Naive thymus-derived CD4-positive, alpha-beta T cell (primary cell): Measurements from ENCODE around the gene PDZD2. TPM values are rescaled to one million over a fixed set of nuclear protein-coding genes. Genes with fewer than 3 reads are reported as not detected.

Experiments used
- ATAC-seq: fragments of 150-1000 bp; cut with Tn5 transposase; 2 replicates; pipeline ENCODE4 v1.10.0; 2021; ENCODE audit warnings: mild to moderate bottlenecking, moderate library complexity
- CTCF ChIA-PET: fragments of 350-600 bp; sonication (Branson Sonifier 250); formaldehyde crosslinking; loops from one replicate; lab custom pipeline; 2021; ENCODE audit warnings: antibody characterized with exemption; lab: Charles Lee
- POLR2A ChIA-PET: fragments of 350-600 bp; sonication (Branson Sonifier 250); formaldehyde crosslinking; loops from one replicate; lab custom pipeline; 2021; ENCODE audit warnings: antibody characterized with exemption, inconsistent platforms; lab: Charles Lee
- DNase-seq, 9 donors: peaks; one replicate each; pipeline versions ENCODE4 v3.0.0 to v3.0.0-alpha.2; 2020 to 2022; ENCODE audit warnings: mixed read lengths in 1 of 9
- H3K27ac ChIP-seq: one replicate; pipeline ENCODE4 v1.7.0; 2013; ENCODE audit warnings: mild to moderate bottlenecking, low read depth, low read length, moderate library complexity
- H3K27me3 ChIP-seq, 2 donors: one replicate each; pipeline ENCODE4 v1.7.0; 2013; ENCODE audit warnings: low read length in 2 of 2, mild to moderate bottlenecking in 2 of 2, moderate library complexity in 2 of 2; ENCODE audit not compliant: control insufficient read depth in 2 of 2, insufficient read depth in 2 of 2
- H3K36me3 ChIP-seq, 3 experiments: 1 replicate in 2 of 3; 2 replicates in 1 of 3; pipeline ENCODE4 v1.7.0; 2013; ENCODE audit warnings: low read length in 3 of 3, mild to moderate bottlenecking in 3 of 3, moderate library complexity in 1 of 3; ENCODE audit not compliant: insufficient read depth in 3 of 3, control insufficient read depth in 2 of 3
- H3K4me1 ChIP-seq, 2 donors: one replicate each; pipeline ENCODE4 v1.7.0; 2013; ENCODE audit warnings: low read length in 2 of 2, mild to moderate bottlenecking in 2 of 2, moderate library complexity in 1 of 2; ENCODE audit not compliant: control insufficient read depth in 2 of 2, insufficient read depth in 2 of 2
- H3K4me3 ChIP-seq: 2 replicates; pipeline ENCODE4 v1.7.0; 2013; ENCODE audit warnings: mild to moderate bottlenecking, low read length
- H3K9me3 ChIP-seq, 3 experiments: 1 replicate in 2 of 3; 2 replicates in 1 of 3; pipeline ENCODE4 v1.7.0; 2013; ENCODE audit warnings: low read length in 3 of 3; ENCODE audit not compliant: control insufficient read depth in 2 of 3
- H3K27ac Mint-ChIP-seq, 9 donors: one replicate each; pipeline ENCODE4 v1.8.0; 2020 to 2022; ENCODE audit warnings: mixed read lengths in 9 of 9, mild to moderate bottlenecking in 8 of 9, moderate library complexity in 5 of 9, inconsistent platforms in 2 of 9
- H3K27me3 Mint-ChIP-seq, 5 donors: one replicate each; pipeline ENCODE4 v1.8.0; 2021 to 2022; ENCODE audit warnings: mixed read lengths in 5 of 5, mild to moderate bottlenecking in 1 of 5
- H3K36me3 Mint-ChIP-seq, 5 donors: one replicate each; pipeline ENCODE4 v1.8.0; 2020 to 2022; ENCODE audit warnings: mixed read lengths in 5 of 5, mild to moderate bottlenecking in 3 of 5, inconsistent platforms in 1 of 5
- H3K4me1 Mint-ChIP-seq, 7 donors: one replicate each; pipeline ENCODE4 v1.8.0; 2020 to 2022; ENCODE audit warnings: mixed read lengths in 7 of 7, mild to moderate bottlenecking in 3 of 7, inconsistent platforms in 1 of 7
- H3K4me3 Mint-ChIP-seq, 10 donors: one replicate each; pipeline ENCODE4 v1.8.0; 2020 to 2022; ENCODE audit warnings: mild to moderate bottlenecking in 10 of 10, mixed read lengths in 10 of 10, moderate library complexity in 6 of 10, inconsistent platforms in 2 of 10
- H3K9me3 Mint-ChIP-seq, 11 donors: one replicate each; pipeline ENCODE4 v1.8.0; 2020 to 2022; ENCODE audit warnings: mixed read lengths in 11 of 11, mild to moderate bottlenecking in 4 of 11, inconsistent platforms in 1 of 11, moderate library complexity in 1 of 11
- intact Hi-C, 2 donors: fragments of 100-400 bp; cut with micrococcal nuclease; formaldehyde crosslinking; loops; one replicate each; pipeline ENCODE4 v1.15.1; 2023
- polyA plus RNA-seq, 2 donors: library from polyadenylated mRNA; unstranded; fragments of 300-500 nt; fragmentation: Illumina TruSeq; gene quantifications; one replicate each; pipeline ENCODE4 v1.2.3, GENCODE V29; 2021
- total RNA-seq, 6 experiments: library from RNA in 5 of 6; stranded (reverse) in 5 of 6; gene quantifications; 1 replicate in 5 of 6; 2 replicates in 1 of 6; pipeline ENCODE4 v1.2.3 and lab custom pipeline; 2021 to 2026

Gene PDZD2
- total and polyA plus RNA-seq, 7 experiments from 2014 or later: 1.1 to 2.7 (median 1.3) TPM; not detected in 1

GRCh38 chr5:31604644-31605043 is 34.3 kb upstream of the PDZD2 start:
- H3K4me3 Mint-ChIP-seq: no peak overlapping the region
- Histone ChIP-seq H3K27ac (no peak overlapping the region), H3K27me3 (no peaks in the 10 kb centered on the region), H3K4me1 (no peaks in the 10 kb centered on the region), H3K36me3 (no peaks in the 10 kb centered on the region), H3K9me3 (no peaks in the 10 kb centered on the region), H3K4me3 (no peak overlapping the region)
- POLR2A ChIA-PET: no interaction called here
- no peaks in the 10 kb centered on the region for H3K9me3 Mint-ChIP-seq
- intact Hi-C loops: no loop called here
- DNase-seq (no peak), ATAC-seq (no peak)
- peaks cover 0 to 13% (median 9%) of the 10 kb centered on the region in 5 donors for H3K27me3 Mint-ChIP-seq
- CTCF ChIA-PET: interaction anchor here (0.6 kb wide), 1 partner anchor 473 kb away, joined by 4 read pairs; no protein-coding TSS in a partner anchor
- H3K4me1 Mint-ChIP-seq: no peaks in the 10 kb centered on the region
- H3K27ac Mint-ChIP-seq: no peak overlapping the region
- H3K36me3 Mint-ChIP-seq: peaks cover 0 to 3% (median 0%) of the 10 kb centered on the region in 5 donors

DNA sequence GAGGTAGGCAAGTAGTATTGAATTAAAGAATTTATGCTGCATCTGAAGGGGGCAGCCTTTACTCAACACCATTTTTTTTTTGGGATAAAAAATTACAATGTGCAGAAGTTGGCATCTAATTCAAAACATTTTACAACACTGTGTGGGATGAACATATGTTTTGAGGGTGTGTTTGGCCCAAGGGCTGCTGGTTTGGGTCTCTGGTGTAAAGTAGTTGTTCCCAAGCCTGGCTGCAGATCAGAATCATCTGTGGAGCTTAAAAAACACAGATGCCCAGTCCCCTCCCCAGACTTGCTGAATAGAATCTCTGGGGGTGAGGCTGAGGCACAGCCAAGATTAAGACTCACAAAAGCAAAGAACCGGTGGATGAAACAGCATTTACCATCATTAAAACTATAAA is 33.0 kb upstream of the PDZD2 start:
- DNase-seq: no peak
- Histone ChIP-seq H3K27me3 (no peaks in the 10 kb centered on the region), H3K4me1 (no peaks in the 10 kb centered on the region), H3K27ac (no peak overlapping the region), H3K36me3 (no peaks in the 10 kb centered on the region), H3K9me3 (no peaks in the 10 kb centered on the region), H3K4me3 (no peak overlapping the region)
- POLR2A ChIA-PET: no interaction called here
- CTCF ChIA-PET: no interaction called here
- Mint-ChIP-seq H3K27ac (no peak overlapping the region), H3K36me3 (peaks cover 0 to 3% (median 0%) of the 10 kb centered on the region in 5 donors), H3K4me3 (no peak overlapping the region), H3K9me3 (no peaks in the 10 kb centered on the region), H3K4me1 (no peaks in the 10 kb centered on the region), H3K27me3 (peaks cover 0 to 11% (median 5%) of the 10 kb centered on the region in 5 donors)
- intact Hi-C loops: no loop called here
- no peak for ATAC-seq

GRCh38 chr5:31607546-31607945 is 31.4 kb upstream of the PDZD2 start:
- DNase-seq (no peak), ATAC-seq (no peak)
- no peak overlapping the region for H3K27ac Mint-ChIP-seq
- H3K9me3 Mint-ChIP-seq: no peaks in the 10 kb centered on the region
- no peaks in the 10 kb centered on the region for H3K4me1 Mint-ChIP-seq
- H3K36me3 Mint-ChIP-seq: no peaks in the 10 kb centered on the region
- H3K27me3 Mint-ChIP-seq: peaks cover 0 to 6% (median 2%) of the 10 kb centered on the region in 5 donors
- intact Hi-C loops: no loop called here
- Histone ChIP-seq H3K36me3 (no peaks in the 10 kb centered on the region), H3K9me3 (no peaks in the 10 kb centered on the region), H3K4me1 (no peaks in the 10 kb centered on the region), H3K27me3 (no peaks in the 10 kb centered on the region), H3K27ac (no peak overlapping the region), H3K4me3 (no peak overlapping the region)
- ChIA-PET POLR2A (no interaction called here), CTCF (no interaction called here)
- no peak overlapping the region for H3K4me3 Mint-ChIP-seq

- DNase-seq (no peak), ATAC-seq (no peak)
- H3K27me3 Mint-ChIP-seq: peaks cover 2 to 9% (median 7%) of the 10 kb centered on the region in 5 donors
- Histone ChIP-seq H3K4me1 (no peaks in the 10 kb centered on the region), H3K9me3 (no peaks in the 10 kb centered on the region), H3K27me3 (no peaks in the 10 kb centered on the region), H3K27ac (no peak overlapping the region), H3K36me3 (no peaks in the 10 kb centered on the region), H3K4me3 (no peak overlapping the region)
- H3K4me1 Mint-ChIP-seq: no peaks in the 10 kb centered on the region
- no peaks in the 10 kb centered on the region for H3K9me3 Mint-ChIP-seq
- CTCF ChIA-PET: no interaction called here
- POLR2A ChIA-PET: interaction anchor here (0.7 kb wide), 1 partner anchor 854 kb away, joined by 5 read pairs; no protein-coding TSS in a partner anchor
- H3K4me3 Mint-ChIP-seq: no peak overlapping the region
- intact Hi-C loops: no loop called here
- H3K27ac Mint-ChIP-seq: no peak overlapping the region
- no peaks in the 10 kb centered on the region for H3K36me3 Mint-ChIP-seq
Measured at GRCh38 chr5:31611002-31611401, 27.9 kb upstream of the PDZD2 start.

GRCh38 chr5:31613651-31614050 is 25.3 kb upstream of the PDZD2 start:
- Mint-ChIP-seq H3K4me1 (peaks cover 0 to 5% (median 1%) of the 10 kb centered on the region in 7 donors), H3K27me3 (peaks cover 12 to 26% (median 25%) of the 10 kb centered on the region in 5 donors), H3K36me3 (peaks cover 0 to 6% (median 0%) of the 10 kb centered on the region in 5 donors), H3K4me3 (no peak overlapping the region), H3K27ac (no peak overlapping the region), H3K9me3 (peaks cover 0 to 4% (median 0%) of the 10 kb centered on the region in 11 donors)
- ATAC-seq (no peak), DNase-seq (no peak)
- Histone ChIP-seq H3K4me1 (no peaks in the 10 kb centered on the region), H3K27ac (no peak overlapping the region), H3K9me3 (no peaks in the 10 kb centered on the region), H3K36me3 (no peaks in the 10 kb centered on the region), H3K27me3 (peaks cover 0 to 3% of the 10 kb centered on the region in 2 donors), H3K4me3 (no peak overlapping the region)
- intact Hi-C loops: no loop called here
- POLR2A ChIA-PET: no interaction called here
- CTCF ChIA-PET: no interaction called here

DNA sequence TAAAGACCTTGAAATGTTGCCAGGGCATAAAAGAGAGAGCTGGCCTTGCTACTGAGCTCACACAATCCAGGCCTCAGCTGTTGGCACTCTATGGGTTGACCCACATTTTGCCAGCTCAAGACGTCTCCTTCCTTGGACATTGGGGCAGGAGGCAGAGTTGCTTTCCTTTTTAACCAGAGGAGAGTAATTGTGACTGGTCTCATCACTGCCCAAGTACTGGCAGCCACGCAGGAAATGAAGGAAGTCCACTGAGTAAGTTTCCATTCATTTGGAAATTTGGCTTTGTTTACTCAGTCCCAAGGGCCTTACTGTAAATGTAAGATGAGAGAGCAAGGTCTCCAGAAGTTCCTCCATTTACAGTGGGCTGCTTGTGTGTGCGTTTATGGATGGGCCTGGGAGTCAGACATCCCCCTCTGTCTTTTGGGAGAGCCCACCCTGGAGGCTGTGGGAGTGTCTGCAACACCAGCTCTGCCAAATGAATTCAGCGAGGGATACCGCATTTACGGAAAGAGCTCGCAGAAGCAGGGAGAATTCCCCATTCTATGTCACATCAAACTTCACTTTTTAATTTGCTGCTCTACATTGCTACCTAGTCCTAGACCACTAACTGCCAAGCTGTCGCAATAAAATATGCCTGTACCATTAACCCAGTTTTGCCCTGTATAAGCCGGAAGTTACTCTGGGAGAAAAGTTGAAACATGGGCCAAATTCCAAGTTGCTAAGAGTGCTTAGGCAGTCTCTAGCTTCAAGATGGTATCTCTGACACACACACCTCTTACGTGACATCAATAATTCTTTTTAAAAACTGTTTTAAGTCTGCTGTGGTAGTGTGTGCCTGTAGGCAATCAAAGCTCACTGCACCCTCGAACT is 24.5 kb upstream of the PDZD2 start:
- Mint-ChIP-seq H3K27ac (no peak overlapping the region), H3K27me3 (peaks cover 12 to 32% (median 27%) of the 10 kb centered on the region in 5 donors), H3K4me3 (no peak overlapping the region), H3K4me1 (peaks cover 0 to 5% (median 2%) of the 10 kb centered on the region in 7 donors), H3K36me3 (peaks cover 0 to 6% (median 0%) of the 10 kb centered on the region in 5 donors), H3K9me3 (peaks cover 0 to 5% (median 0%) of the 10 kb centered on the region in 11 donors)
- POLR2A ChIA-PET: no interaction called here
- peaks cover 0 to 3% of the 10 kb centered on the region in 2 donors for H3K27me3 ChIP-seq
- no peaks in the 10 kb centered on the region for H3K4me1 ChIP-seq
- H3K4me3 ChIP-seq: no peak overlapping the region
- ATAC-seq (no peak), DNase-seq (no peak)
- intact Hi-C loops: no loop called here
- CTCF ChIA-PET: interaction anchor here (0.6 kb wide), 1 partner anchor 320 kb away, joined by 3 read pairs; no protein-coding TSS in a partner anchor
- no peak overlapping the region for H3K27ac ChIP-seq
- H3K36me3 ChIP-seq: no peaks in the 10 kb centered on the region
- H3K9me3 ChIP-seq: no peaks in the 10 kb centered on the region
